GM18505 (cell line): ENCODE results near the gene SLC35C1.

Experiments used
- ATAC-seq: cut with Tn5 transposase; IDR thresholded peaks from one replicate; pipeline ENCODE4 v1.9.1; 2021; ENCODE audit not compliant: unreplicated experiment
- POLR2A ChIP-seq: IDR thresholded peaks from 4 replicates; pipeline ENCODE4 v1.6.1; 2011; ENCODE audit warnings: borderline replicate concordance; ENCODE audit not compliant: insufficient read depth, insufficient read length; ENCODE audit errors: extremely low read depth

The SLC35C1 gene

DNA sequence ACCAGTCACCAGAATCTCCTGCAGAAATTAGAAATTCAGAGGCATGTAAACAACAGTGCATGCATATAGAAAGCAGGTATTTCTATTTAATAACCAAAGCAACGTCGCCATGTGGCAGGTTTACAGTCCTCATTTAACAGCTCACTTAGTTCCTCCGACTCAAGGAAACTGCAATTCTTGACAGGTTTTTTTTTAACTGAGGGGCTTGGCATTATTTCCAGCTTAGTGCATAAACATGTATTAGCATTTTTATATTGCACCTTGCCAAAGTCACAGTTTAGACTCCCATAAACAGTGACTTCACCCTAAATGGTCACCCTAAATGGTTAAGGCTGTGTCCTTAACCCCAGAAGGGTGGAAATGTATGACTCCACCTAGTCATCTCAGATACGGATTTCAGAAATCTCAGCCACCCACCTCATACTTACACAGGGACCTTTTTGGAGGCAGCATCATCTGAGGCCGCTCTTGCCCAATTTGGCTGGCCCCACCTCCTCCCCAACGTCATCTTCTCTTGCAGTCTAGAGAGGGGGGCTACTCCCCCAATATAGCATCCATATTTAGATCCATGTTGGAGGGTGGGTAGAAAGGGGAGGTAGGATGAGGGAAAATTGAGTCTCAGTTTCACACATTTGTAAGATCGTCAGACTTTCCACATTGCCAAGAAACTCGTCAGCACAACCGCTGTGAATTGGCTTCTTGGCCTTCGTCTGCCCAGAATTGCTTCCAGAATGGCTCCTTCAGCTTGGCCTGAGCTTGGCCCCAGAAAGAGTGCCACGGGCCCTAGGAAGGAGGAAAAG is 31.8 kb upstream of the SLC35C1 start:
- TF ChIP-seq POLR2A: no peak
- ATAC-seq: no peak

DNA sequence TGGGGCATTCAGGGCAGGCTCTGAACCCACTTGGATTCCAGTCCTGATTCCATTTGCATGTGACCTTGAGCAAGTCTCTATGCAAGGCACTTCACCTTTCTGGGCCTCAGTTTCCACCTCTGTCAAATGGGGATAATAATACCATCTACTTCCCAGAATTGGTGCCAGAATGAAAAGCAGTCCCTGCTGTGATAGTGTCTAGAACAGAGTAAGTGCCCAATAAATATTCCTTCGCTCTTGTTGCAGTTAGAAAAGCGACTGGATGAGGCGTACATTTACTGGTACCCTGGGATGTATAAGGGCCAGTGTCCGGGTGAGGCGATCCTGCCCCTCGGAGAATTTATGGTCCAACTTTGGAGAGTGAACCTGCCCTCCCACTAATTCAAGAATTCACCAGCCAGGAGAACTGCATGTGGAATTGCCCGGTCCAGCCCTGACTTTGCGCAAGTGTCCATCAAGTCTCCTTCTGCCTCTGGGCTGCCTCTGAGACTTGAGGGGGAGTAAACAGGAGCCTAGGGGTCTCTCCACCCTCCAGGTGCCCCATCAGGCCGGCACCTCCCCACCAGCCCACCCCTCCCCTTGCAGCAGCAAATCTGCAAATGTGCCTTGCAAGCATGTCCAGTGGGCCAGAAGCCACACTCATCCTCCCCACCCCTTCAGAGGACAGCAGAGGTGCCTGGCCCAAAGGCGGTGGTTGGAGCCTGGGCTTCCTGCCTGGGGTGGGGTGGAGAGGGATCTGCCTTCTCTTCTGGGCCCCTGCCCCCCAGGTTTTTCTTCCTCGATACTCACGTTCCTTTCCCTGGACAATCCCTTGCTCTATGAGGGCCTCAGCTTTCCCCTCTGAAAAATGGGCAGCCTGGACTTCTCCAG is 30.9 kb upstream of the SLC35C1 start:
- no peak for ATAC-seq
- TF ChIP-seq POLR2A: no peak

DNA sequence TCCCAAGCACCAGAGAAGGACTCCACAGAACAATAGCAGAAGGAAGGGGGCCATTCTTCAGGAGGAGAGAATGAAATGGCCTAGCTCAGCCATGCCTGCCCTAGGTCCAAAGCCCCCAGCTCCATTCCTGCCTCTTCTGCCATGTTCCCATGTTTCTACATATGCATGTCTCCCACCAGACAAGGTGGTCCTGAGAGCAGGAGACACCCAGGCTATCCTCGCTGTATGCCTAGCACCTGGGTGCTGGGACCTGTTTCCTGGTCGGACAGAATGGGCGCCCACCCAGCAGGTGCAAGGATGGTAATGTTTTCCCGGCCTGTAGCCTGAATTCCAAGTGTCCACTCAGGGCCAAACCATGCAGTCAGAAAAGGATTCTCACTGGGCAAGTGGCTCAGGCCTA is 30.2 kb upstream of the SLC35C1 start:
- ATAC-seq: no peak
- TF ChIP-seq POLR2A: no peak

DNA sequence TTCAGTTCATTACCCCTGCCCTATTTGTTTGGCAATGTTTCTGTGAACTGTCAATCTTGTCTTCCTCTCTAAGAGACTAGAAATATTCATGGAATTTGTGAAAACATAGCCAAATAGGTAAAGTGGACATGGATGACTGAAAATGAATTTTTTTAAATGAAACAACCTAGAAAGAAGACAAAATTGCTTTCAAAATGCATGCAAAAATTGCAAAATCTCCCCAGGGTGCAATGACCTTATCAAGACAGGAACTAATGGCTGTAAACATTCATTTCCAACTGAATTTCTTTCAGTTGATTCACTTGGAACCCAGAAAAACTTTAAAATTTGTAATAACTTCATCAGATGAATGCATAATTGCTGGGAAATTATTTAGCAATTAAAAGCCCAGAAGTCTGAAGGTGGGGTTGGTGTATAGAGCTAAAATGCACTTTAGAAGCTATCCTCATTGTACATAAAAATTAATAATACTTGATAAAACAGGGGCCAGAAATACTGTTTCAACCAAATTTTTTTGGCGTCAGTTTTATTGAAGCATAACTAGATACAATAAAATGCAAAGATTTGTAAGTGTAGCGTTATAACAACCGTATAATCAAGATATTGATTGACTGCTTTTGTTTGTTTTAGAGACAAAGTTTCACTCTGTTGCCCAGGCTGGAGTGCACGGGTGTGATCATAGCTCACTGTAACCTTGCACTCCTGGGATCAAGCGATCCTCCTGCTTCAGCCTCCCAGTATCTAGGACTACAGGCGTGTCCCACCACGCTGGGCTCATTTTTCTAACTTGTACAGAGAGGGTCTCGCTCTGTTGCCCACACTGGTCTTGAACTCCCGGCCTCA is 27.6 kb upstream of the SLC35C1 start:
- TF ChIP-seq POLR2A: no peak
- ATAC-seq: no peak

DNA sequence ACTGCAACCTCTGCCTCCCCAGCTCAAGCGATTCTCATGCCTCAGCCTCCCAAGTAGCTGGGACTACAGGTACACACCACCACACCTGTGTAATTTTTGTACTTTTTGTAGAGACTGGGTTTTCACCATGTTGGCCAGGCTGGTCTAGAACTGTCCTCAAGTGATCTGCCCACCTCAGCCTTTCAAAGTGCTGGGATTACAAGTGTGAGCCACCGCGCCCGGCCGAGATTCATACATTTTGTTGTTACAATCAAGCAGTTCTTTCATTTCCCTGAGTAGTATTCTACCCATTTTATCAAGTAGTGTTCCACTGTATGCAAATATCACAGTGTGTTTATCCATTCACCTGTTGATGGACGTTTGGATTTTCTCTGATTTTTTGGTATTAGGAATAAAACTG is 26.6 kb upstream of the SLC35C1 start:
- ATAC-seq: no peak
- TF ChIP-seq POLR2A: no peak

DNA sequence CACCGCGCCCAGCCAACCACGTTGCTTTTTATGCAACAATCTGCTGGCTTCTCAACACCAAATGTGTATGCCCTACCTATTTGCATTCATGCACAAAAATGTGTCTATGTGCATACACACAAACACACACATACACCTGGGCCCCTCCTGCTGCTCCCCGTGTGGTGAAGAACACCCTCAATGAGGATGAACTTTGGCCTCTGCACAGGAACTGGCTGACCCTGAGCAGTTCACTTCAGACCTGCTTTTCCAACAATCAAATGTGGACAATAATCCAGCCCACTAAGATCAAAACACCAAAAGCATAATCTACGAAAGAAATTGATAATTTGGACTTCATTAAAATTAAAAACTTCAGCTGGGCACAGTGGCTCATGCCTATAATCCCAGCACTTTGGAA is 25.3 kb upstream of the SLC35C1 start:
- no peak for TF ChIP-seq POLR2A
- ATAC-seq: no peak

GRCh38 chr11:45786272-45786671 is 18.7 kb upstream of the SLC35C1 start:
- no peak for TF ChIP-seq POLR2A
- ATAC-seq: no peak

DNA sequence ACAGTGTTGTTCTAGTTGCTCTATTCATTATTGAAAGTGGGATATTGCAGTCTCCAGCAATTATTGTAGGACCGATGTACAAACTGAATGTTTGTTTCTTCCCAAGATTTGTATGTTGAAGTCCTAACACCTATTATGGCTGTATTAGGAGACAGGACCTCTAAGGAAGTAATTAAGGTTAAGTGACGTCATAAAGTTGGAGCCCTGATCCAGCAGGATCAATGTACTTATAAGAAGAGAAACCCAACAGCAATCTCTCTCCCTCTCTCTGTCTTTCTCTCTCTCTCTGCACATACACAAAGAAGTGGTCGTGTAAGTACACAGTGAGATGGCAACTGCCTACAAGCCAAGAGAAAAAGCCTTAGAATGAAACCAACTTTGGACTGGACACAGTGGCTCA is 16.1 kb upstream of the SLC35C1 start:
- TF ChIP-seq POLR2A: no peak
- no peak for ATAC-seq

GRCh38 chr11:45791524-45791923 is 13.4 kb upstream of the SLC35C1 start:
- no peak for ATAC-seq
- no peak for TF ChIP-seq POLR2A

GRCh38 chr11:45794169-45794568 is 10.8 kb upstream of the SLC35C1 start:
- TF ChIP-seq POLR2A: no peak
- ATAC-seq: no peak

DNA sequence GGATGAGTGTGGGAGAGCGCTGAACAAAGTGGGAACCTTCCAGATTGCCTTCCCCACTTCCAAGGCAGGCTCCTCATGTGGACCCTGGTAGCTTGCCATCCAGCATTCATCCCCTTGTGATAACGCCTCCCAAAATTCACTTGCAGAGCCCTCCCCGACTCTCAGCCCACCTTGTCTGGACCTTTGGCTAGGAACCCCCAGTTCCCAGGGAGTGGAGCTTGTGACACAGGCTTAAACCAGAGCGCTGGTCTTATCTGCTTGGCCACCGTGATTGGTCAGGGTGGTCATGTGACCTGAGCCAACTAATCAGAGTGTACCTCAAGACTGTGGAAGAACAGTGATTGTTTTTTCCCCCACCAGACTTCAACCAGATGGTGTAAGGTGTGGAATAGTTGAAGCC is 9.6 kb upstream of the SLC35C1 start:
- ATAC-seq: no peak
- TF ChIP-seq POLR2A: no peak

GRCh38 chr11:45796461-45796861 is 8.5 kb upstream of the SLC35C1 start:
- no peak for TF ChIP-seq POLR2A
- no peak for ATAC-seq

DNA sequence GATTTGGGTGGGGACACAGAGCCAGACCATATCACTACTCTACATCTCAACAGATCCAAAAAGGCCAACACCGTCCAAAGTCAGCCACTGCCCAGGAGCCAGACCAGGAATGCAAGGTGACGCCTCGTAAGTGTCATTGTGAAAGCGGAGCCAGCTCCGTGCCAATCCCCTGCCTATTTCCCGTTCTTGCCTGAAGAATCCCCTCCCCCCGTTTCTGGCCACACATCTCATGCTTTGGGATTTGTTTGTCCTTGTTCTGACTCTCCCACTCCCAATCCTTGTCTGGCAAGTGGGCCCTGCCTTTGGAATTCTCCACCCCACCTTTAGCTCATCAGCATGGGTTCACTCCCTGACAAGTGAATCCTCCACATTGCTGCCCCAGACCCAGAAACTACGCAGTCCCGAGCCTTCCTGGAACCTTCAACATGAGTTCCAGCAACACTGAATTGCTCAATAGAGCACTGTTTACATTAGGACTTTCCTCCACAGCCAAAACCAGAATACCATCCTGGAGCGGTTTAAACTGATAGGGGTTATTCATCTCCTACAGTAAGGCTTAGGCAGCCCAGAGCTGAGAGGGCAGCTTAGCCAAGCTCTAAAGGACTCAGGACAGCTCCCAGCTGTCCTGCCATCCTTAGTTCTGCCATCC is 6.0 kb upstream of the SLC35C1 start:
- no peak for ATAC-seq
- no peak for TF ChIP-seq POLR2A

GRCh38 chr11:45799562-45799961 is 5.4 kb upstream of the SLC35C1 start:
- no peak for TF ChIP-seq POLR2A
- no peak for ATAC-seq

GRCh38 chr11:45800261-45800660 is 4.7 kb upstream of the SLC35C1 start:
- TF ChIP-seq POLR2A: no peak
- no peak for ATAC-seq
